ENCODE measurements around the gene TUBB2B. TPM values are rescaled to one million over a fixed set of nuclear protein-coding genes. Genes with fewer than 3 reads are reported as not detected.
A peak's percentile ranks its signal among the peaks of the same experiment; 100 is the strongest.

TUBB2B gene
- polyA plus RNA-seq, 1 donor from 2014 or later, result 3,172 TPM

DNA sequence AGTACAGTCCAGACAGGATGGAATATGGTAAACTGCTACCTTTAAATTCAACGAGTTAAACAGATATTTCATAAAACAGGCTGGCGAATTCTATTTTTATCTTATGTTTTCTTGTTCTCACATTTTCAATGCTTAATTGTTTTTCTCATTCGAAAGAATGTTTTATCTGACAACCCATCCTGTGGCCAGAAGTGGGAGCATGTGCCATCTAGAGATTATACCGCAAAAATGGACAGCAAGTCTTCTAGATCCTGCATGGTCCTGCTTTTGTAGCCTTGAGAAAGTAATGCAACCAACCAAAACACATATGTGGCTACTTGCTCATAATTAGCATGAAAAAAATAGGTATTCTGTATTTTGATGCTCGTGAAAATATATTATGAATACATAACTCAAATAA lies 30.7 kb downstream of the TUBB2B start:
- Histone ChIP-seq H3K27me3 (ENCODE audit: insufficient read depth, low read depth, low read length) (no peaks in the 10 kb centered on the region), H3K36me3 (ENCODE audit: insufficient read depth, low read length) (no peaks in the 10 kb centered on the region), H4K20me1 (ENCODE audit: insufficient read depth) (no peaks in the 10 kb centered on the region), H3K9ac (ENCODE audit: low read length) (no peak overlapping the region), H3K4me3 (ENCODE audit: low read length) (no peak overlapping the region), H3F3A (ENCODE audit: insufficient read depth, low read length, poor library complexity, severe bottlenecking) (peaks cover 4% of the 10 kb centered on the region), H3K27ac (ENCODE audit: low read length) (peak overlapping the region; percentile 100), H3K9me3 (ENCODE audit: low read length) (no peaks in the 10 kb centered on the region), H3K9me2 (ENCODE audit: insufficient read depth, low read length) (no peaks in the 10 kb centered on the region), H3K79me2 (replicated peaks; ENCODE audit: insufficient read depth, low read length) (peaks cover 3% of the 10 kb centered on the region), H2AFZ (ENCODE audit: low read depth, low read length) (no peak overlapping the region), H3K4me2 (ENCODE audit: low read length) (no peak overlapping the region)
- TF ChIP-seq, protein P1, sequence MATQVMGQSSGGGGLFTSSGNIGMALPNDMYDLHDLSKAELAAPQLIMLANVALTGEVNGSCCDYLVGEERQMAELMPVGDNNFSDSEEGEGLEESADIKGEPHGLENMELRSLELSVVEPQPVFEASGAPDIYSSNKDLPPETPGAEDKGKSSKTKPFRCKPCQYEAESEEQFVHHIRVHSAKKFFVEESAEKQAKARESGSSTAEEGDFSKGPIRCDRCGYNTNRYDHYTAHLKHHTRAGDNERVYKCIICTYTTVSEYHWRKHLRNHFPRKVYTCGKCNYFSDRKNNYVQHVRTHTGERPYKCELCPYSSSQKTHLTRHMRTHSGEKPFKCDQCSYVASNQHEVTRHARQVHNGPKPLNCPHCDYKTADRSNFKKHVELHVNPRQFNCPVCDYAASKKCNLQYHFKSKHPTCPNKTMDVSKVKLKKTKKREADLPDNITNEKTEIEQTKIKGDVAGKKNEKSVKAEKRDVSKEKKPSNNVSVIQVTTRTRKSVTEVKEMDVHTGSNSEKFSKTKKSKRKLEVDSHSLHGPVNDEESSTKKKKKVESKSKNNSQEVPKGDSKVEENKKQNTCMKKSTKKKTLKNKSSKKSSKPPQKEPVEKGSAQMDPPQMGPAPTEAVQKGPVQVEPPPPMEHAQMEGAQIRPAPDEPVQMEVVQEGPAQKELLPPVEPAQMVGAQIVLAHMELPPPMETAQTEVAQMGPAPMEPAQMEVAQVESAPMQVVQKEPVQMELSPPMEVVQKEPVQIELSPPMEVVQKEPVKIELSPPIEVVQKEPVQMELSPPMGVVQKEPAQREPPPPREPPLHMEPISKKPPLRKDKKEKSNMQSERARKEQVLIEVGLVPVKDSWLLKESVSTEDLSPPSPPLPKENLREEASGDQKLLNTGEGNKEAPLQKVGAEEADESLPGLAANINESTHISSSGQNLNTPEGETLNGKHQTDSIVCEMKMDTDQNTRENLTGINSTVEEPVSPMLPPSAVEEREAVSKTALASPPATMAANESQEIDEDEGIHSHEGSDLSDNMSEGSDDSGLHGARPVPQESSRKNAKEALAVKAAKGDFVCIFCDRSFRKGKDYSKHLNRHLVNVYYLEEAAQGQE (IDR thresholded peaks at IDR 0.05; ENCODE audit: borderline replicate concordance), result no peak
- TF ChIP-seq TAF1 (IDR thresholded peaks at IDR 0.05; ENCODE audit: low read depth), result no peak
- no peak for TF ChIP-seq SMC3 (conservative IDR thresholded peaks at IDR 0.05; ENCODE audit: poor library complexity)
- TF ChIP-seq EZH2 (IDR thresholded peaks at IDR 0.05; ENCODE audit: borderline replicate concordance, insufficient read depth, low read length, poor library complexity, severe bottlenecking), result no peak
- no peak for TF ChIP-seq RAD21 (conservative IDR thresholded peaks at IDR 0.05)
- TF ChIP-seq MXI1 (conservative IDR thresholded peaks at IDR 0.05; ENCODE audit: poor library complexity, severe bottlenecking), result no peak

DNA sequence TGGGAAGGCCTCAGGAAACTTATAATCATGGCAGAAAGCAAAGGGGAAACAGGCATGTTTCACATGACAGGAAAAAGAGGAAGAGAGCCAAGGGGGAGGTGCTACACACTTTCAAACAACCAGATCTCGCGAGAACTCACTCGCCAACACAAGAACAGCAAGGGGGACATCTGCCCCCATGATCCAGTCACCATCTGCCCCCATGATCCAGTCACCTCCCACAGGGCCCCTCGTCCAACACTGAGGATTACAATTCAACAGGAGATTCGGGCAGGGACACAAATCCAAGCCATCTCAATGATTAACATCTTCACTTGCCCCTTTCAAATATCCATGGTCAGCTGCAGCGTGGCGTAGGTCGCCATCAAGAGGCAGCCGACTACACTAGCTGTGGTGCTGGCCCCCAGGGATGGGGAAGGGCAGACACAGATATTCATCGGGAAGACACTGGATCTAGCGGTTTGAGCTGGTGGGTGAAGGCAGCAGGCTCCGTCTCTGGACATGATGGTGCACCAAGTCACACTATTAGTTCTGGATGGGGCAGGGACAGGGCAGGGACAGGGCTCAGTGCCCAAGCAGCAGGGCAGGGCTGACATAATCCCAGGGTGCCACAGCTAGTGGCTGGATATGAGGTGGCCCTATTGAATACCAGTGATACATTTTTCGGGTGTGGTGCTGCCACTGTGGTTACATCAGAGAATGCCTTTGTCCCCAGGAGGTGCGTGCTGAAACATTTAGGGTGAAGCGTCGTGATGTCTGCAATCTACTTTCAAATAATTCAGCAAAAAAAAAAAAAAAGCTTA lies 31.6 kb downstream of the TUBB2B start:
- Histone ChIP-seq H3K27ac (ENCODE audit: low read length) (peak overlapping the region; percentile 100), H3K27me3 (ENCODE audit: insufficient read depth, low read depth, low read length) (no peaks in the 10 kb centered on the region), H2AFZ (ENCODE audit: low read depth, low read length) (no peak overlapping the region), H3F3A (ENCODE audit: insufficient read depth, low read length, poor library complexity, severe bottlenecking) (peaks cover 4% of the 10 kb centered on the region), H3K9me2 (ENCODE audit: insufficient read depth, low read length) (no peaks in the 10 kb centered on the region), H3K36me3 (ENCODE audit: insufficient read depth, low read length) (no peaks in the 10 kb centered on the region), H4K20me1 (ENCODE audit: insufficient read depth) (no peaks in the 10 kb centered on the region), H3K9ac (ENCODE audit: low read length) (peak overlapping the region; percentile 89), H3K4me3 (ENCODE audit: low read length) (peak overlapping the region; percentile 63), H3K79me2 (replicated peaks; ENCODE audit: insufficient read depth, low read length) (peaks cover 3% of the 10 kb centered on the region), H3K9me3 (ENCODE audit: low read length) (no peaks in the 10 kb centered on the region), H3K4me2 (ENCODE audit: low read length) (peak overlapping the region; percentile 79)
- TF ChIP-seq SMC3 (conservative IDR thresholded peaks at IDR 0.05; ENCODE audit: poor library complexity) (no peak), MXI1 (conservative IDR thresholded peaks at IDR 0.05; ENCODE audit: poor library complexity, severe bottlenecking) (peak; percentile 1), RAD21 (conservative IDR thresholded peaks at IDR 0.05) (peak; percentile 62), POLR2AphosphoS5 (IDR thresholded peaks at IDR 0.05) (peak; percentile 33)
- TF ChIP-seq, protein P1 (IDR thresholded peaks at IDR 0.05; ENCODE audit: borderline replicate concordance), result no peak
- TF ChIP-seq, protein P2, sequence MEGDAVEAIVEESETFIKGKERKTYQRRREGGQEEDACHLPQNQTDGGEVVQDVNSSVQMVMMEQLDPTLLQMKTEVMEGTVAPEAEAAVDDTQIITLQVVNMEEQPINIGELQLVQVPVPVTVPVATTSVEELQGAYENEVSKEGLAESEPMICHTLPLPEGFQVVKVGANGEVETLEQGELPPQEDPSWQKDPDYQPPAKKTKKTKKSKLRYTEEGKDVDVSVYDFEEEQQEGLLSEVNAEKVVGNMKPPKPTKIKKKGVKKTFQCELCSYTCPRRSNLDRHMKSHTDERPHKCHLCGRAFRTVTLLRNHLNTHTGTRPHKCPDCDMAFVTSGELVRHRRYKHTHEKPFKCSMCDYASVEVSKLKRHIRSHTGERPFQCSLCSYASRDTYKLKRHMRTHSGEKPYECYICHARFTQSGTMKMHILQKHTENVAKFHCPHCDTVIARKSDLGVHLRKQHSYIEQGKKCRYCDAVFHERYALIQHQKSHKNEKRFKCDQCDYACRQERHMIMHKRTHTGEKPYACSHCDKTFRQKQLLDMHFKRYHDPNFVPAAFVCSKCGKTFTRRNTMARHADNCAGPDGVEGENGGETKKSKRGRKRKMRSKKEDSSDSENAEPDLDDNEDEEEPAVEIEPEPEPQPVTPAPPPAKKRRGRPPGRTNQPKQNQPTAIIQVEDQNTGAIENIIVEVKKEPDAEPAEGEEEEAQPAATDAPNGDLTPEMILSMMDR (IDR thresholded peaks at IDR 0.05; ENCODE audit: poor library complexity, severe bottlenecking), result peak; percentile 60
